ENCODE data around the gene TTC33.
A peak's percentile ranks its signal among the peaks of the same experiment; 100 is the strongest.
"Not testable (repeated sequence)": the region's sequence is repeated elsewhere in the genome, so short reads cannot be mapped to it uniquely, and the experiment has no call there.

TTC33 gene

GRCh38 chr5:40716590-40716989, 39.2 kb downstream of the TTC33 start:
- ATAC-seq = no peak

- ATAC-seq = no peak
These were observed 39.8 kb downstream of the TTC33 start for GRCh38 chr5:40716000-40716399.

GRCh38 chr5:40714001-40714400, 41.8 kb downstream of the TTC33 start:
- no peak for ATAC-seq

GRCh38 chr5:40710575-40710974, 45.2 kb downstream of the TTC33 start:
- not testable (repeated sequence) for ATAC-seq

- not testable (repeated sequence) for ATAC-seq
These were observed 50.3 kb downstream of the TTC33 start for GRCh38 chr5:40705484-40705883.

GRCh38 chr5:40702027-40702426, 53.7 kb downstream of the TTC33 start:
- ATAC-seq = not testable (repeated sequence)

GRCh38 chr5:40700116-40700782, 55.5 kb downstream of the TTC33 start:
- ATAC-seq = no peak

GRCh38 chr5:40694433-40694832, 61.3 kb downstream of the TTC33 start:
- ATAC-seq = no peak

GRCh38 chr5:40691894-40692293, 63.9 kb downstream of the TTC33 start:
- ATAC-seq = no peak

- no peak for ATAC-seq
These were observed 65.5 kb downstream of the TTC33 start for GRCh38 chr5:40690267-40690666.

- peak; percentile 90 to 92 for ATAC-seq
These were observed 66.3 kb downstream of the TTC33 start for GRCh38 chr5:40689438-40689837.

GRCh38 chr5:40688996-40689395, 66.8 kb downstream of the TTC33 start:
- ATAC-seq = no peak

GRCh38 chr5:40688127-40688761, 67.5 kb downstream of the TTC33 start:
- peak; percentile 67 to 71 for ATAC-seq

- no peak for ATAC-seq
These were observed 68.4 kb downstream of the TTC33 start for GRCh38 chr5:40687321-40687720.

GRCh38 chr5:40685976-40686486, 69.7 kb downstream of the TTC33 start:
- ATAC-seq = no peak

GRCh38 chr5:40685193-40685592, 70.6 kb downstream of the TTC33 start:
- ATAC-seq = no peak

GRCh38 chr5:40683305-40683704, 72.5 kb downstream of the TTC33 start:
- ATAC-seq = no peak

GRCh38 chr5:40682154-40683017, 73.4 kb downstream of the TTC33 start:
- no peak for ATAC-seq

GRCh38 chr5:40681363-40682153, 74.2 kb downstream of the TTC33 start:
- ATAC-seq = no peak

- no peak for ATAC-seq
These were observed 74.9 kb downstream of the TTC33 start for GRCh38 chr5:40680741-40681362.

- ATAC-seq = peak; percentile 5 to 12
These were observed 75.7 kb downstream of the TTC33 start, which contains the start of gene PTGER4 for GRCh38 chr5:40679913-40680681. Gene PTGER4, plus strand, starts transcription at chr5:40679915. Its CDS starts 1,079 bp downstream, at chr5:40680994.

All from activated CD4-positive, CD25-positive, alpha-beta regulatory T cell treated with anti-CD3 and anti-CD28 coated beads, Interleukin-2, amount 50 U/mL, for 24 hours (primary cell).